NCI-H1105 (cell line): ENCODE data around the gene ZNF831.

ENCODE experiments used
- DNase-seq: peaks from one replicate; lab custom pipeline; 2025; lab: John Stamatoyannopoulos, UW

ZNF831 gene

DNA sequence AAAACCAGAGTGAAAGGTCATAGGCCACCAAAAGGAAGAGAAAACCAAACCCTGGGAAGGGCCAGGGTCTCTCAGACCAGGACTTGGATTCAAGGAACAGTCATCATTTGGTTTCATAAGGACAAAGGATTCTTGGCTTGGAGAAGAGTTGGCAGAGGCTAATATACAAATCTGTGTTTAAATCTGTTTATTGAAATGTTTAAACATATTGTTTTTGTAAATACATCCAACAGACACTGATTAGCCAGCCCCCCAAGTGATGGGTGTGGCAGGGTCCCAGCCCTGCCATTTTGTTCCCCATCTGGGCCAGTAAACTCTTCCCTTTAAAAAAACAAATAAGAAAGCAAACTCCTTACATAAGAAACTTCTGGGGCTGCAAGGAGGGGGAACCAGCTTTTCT lies 6.1 kb upstream of the ZNF831 start:
- DNase-seq, result no peak

DNA sequence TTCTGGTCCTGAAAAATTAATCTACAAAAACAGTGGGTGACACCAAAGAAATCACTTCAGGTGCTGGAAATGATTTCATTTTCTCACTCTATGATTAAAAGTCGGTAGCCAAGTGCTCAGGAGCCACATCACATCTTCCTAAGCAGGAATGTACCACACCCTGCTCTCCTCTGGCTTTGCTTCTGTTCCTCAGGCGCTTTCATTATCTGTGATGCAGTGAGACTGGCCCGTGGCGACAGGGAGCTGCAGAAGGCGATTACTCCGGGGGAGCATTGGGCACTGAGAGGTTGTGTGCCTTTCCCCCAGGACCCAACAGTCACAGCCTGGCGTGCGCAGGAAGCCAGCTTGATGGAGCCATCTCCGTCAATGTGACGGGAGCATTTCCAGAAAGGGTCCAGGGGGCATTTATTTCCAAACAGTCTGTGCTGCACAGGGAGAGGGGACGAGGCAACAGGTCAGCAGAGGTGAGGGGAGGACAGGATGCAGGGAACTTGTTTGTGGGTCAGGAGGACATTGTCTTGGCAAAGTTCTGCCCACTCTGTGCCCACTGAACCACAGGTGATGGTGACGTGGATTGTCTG lies 5.6 kb upstream of the ZNF831 start:
- DNase-seq, result no peak

DNA sequence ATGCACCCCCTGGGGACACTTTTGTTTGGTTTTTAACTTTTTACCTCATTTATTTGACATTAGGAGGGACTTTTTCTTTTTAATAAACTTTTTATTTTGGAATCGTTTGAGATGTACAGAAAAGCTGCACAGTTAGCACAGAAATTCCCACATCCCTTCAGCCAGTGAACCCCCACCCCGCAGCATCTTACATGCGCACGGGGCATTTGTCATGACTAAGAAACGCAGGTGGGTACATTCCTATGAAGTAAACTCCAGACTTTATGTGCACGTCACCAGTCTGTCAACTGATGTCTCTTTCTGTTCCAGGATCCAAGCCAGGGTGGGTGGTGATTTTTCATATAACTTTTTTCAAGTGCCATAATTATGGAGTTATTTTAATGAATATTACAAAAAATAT lies 4.9 kb upstream of the ZNF831 start:
- no peak for DNase-seq

DNA sequence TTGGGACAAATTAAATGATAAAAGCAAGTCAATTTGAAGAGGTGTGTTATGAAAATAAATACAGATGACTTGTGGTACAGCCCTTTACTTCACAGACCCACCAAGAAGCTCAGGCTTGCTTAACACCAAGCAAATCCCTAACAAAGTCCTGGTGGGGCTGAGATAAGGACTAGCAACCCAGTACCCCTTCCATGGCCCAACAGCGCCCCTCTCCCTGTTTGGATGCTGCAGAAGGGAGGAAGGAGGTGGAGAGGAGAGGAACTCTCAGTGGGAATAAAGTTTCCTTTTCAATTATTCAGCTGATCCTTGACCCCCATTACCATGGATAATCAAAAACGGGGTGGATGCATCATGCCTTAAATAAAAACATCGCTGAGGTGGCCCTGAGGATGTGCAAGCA lies 4.5 kb upstream of the ZNF831 start:
- DNase-seq, result no peak

DNA sequence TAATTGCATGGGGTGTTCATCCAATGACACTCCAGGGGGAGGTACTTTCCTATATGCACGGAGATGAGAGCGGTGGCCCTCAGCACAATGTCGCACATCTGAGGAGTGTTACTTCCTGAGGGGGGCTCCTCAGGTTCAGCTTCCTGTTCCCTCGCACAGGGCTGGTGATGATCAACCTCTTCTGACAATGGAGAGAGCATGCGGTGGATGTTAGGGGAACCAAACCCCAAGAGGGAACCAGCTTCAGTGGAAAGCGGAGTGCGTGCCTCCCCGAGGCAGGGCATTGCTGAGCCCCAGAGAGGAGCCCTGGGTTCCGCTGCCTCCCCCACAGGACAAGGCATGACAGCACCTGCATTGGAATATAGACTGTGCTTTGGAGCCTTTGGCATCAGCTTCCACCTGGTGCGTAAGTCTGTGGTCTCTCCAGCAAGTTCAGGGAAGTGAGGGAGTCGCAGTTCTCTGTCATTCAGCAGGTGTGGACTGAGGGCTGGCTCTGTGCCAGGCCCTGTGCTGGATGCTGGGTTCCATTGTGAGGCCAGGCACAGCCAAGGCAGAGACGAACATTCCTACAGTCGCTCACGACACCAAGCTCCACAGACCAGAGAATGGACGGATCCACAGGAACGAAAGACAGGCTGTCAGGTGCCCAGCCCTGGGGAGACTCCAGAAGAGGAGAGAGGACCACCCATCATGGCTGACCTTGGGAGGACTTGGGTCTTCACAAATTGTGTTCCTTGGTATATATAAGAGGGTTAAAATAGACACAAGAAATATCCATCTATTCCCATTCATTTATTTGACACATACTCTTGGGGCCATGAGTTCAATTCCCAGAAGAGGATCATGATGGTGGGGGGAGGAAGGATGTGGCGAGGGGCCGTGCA lies 3.9 kb upstream of the ZNF831 start:
- peak; percentile 89 for DNase-seq

DNA sequence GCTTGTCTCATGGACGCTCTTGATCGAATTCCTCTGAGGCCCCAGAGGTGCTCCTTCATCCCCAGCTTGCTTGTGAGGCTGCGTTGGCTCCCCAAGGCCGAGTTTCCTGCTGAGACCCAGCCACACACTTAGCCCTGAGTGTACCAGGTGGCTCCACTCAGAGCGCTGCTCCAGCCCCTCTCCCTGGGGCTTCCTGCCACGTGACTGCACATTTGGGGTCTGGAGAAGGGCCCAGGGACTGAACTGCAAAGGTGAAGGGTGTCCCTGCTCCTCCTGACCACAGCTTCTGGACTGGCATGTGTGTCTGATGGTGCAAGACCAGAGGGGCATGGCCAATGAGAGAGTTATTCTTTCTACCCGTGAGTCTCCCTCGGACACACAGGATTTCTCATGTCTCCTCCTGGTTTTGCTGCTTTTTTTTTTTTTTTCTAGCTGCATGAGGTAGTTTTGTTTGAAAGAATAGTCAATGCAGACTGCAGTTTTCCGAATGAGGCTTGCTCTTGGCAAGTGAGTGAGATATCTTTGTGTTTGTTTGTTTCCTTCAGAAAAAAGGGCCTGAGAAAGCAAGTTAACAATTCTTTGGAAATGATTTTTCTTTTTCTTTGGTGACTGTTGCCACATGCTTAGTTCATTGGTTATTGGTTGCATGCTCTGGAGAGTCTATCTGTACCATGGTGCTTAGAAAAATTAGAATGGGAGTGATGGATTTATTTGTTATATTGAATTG lies 3.1 kb upstream of the ZNF831 start:
- no peak for DNase-seq

DNA sequence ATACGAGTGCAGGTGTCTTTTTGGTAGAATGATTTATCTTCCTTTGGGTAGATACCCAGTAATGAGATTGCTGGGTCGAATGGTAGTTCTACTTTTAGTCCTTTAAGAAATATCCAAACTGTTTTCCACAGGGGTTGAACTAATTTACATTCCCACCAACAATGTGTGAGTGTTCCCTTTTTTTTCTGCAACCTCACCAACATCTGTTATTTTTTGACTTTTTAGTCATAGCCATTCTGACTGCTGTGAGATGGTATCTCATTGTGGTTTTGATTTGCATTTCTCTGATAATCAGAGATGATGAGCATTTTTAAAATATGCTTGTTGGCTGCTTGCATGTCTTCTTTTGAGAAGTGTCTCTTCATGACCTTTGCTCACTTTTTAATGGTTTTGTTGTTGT lies 1.9 kb upstream of the ZNF831 start:
- DNase-seq, result no peak

DNA sequence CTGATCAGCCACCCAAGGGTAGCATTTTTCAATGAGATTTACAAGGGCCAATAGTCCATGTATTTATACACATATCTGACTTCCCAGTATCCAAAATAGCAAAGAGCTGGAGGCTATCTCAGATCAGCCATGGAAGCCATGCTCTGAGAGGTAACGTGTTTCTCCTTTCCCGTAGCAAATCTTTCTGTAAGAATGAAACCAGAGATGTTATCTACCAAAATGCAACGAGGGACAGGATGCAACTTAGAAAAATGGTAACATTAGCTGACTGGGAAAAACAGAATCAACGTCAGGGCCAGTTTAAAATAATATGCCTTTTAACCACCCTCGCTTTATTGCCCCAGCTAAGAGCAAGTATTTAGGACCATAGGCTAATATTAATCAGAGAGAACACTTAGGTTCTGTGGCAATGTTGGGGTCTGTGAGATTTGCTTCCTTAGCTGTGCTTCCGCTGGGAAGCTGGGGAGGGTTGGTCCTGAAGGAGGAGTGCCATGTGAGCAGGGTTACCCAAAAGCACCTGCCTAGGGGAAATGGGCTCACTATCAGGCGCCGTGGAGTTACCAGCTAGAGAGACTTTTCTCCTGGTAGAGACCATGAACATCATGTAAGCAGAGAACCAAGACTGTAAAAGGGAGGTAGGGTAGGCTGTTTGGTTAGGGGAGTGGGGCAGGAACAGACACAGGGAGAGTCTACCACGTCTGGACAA lies 1.2 kb downstream of the ZNF831 start:
- DNase-seq, result no peak

DNA sequence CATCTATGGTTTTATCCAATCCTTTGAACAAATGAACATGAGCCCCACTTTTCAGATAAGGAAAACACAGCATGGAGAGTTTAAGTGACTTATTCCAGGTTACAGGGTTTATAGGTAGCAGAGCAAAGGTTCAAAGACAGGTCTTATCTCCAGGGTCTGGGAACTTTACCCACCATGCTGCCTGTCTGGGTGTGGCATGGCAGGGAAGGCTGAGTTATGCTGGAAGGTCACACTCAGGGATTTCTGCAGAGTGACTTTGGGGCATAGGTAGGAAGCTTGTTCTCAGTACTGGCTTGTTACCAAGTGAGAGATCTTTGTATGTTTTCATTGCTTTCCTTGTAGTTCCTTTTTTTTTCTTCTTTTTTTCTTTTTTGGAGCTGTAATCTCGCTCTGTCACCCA lies 1.8 kb downstream of the ZNF831 start:
- DNase-seq, result no peak

DNA sequence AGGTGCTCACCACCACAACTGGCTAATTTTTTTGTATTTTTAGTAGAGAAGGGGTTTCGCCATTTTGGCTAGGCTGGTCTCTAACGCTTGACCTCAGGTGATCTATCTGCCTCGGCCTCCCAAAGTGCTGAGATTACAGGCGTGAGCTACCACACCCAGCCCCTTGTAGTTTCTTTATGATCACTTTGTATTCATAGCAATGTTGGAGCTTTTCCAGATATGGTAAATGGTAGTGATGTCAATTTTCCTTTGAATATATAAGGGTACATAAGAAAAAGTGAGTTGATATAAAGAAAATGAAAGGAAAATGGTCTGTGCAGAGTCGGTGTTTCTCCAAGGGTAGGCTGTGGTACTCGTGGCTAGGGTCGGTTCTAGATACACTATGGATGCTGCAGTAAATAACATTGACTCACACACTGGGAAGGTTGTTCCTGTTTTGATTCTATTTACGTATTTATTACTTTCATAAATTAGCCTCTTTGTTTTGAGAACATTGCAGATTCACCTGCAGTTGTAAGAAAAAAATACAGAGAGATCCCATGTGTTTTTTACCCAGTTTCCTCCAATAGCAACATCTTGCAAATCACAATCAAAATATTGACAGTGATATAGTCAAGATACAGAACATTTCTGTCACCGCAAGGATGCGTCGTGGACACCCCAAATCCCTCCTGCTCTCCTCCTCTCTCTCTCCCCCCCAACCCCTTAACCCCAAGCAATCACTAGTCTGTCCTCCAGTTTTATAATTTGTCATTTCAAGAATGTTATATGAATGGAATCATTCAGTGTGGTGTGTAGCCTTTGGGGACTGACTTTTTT lies 2.5 kb downstream of the ZNF831 start:
- DNase-seq, result no peak

DNA sequence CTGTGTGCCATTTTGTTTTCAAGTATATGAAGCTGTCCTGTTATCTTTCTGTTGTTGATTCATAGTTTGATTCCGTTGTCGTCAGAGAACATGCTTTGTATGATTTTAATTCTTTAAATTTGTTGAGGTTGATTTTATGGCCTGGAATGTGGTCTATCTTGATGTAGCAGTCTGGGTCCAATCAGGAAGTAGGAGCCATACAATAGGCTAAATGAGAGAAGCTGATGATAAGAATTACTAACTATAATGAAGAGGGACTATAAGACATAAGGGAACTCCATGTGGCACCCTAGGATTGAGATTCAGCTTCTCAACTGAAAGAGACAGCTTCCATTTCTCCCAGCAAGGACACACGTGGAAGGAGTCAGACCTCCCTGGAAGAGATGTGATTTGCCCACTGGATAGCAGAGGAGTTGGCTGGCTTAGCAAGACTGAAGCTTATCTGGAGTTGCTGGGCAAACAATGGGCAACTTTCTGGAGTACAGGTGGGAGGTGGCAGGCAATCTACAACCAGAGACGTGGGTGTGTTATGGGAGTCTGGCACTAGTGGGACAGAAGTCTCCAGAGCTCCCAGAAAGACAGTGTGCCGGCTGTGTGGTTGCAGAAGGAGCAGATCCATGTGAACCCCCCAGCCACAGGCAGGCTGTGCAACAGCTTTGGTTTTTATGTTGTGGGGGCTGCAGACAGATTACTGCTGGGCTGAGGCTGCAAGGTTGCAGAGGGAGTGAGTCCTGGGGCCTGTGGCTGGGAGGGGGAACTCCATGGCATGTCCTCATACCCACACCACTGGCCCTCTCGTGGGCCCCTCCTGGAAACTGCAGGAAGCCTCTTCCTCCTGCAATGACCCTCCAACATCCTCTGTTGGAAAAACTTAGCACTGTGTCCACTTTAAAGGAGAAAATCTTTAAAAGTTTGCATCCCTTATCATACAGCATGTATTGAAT lies 7.1 kb downstream of the ZNF831 start:
- DNase-seq, result no peak

DNA sequence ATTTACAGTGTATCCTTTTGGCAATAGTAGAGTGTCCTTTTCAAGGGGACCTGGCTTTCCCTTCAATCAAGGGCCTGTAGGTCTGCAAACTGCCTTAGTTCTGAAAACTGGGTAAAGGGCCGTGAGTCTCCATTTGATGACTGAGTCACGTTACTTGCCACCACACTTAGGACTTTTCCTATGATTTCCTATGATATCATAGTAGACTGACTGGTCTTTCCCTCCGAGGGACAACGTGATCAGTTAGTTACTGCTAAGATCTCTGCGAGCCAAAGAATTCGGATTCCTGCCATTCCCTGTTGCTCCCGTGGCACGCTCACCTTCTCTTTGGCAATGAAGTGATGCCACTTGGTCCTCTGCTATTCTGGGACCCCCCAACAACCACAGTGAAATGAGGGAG lies 8.4 kb downstream of the ZNF831 start:
- no peak for DNase-seq

DNA sequence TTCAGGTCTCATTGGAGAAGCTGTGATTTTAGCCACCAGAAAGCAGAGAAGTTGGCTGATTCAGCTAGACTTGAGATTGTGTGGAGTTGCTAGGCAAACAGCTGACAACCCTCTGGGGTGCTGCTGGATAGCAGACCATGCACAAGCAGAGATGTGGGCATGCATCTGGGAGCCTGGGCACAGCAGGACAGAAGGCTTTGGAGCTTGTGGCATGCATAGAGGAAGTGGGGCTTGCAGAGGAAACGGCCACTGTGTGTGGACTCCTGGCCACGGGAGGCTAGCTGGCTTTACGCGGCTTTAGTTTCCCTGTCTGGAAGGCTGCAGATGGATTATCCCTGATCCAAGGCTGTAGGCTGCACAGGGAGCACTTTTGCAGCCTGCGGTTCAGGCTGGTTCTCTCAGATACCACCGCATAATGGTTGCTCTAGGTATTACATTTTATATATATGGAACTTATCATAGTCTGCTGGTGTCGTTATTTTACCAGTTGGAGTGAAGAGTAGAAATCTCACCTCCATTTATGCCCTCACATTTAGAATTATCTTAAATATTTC lies 10.4 kb downstream of the ZNF831 start:
- DNase-seq, result no peak

DNA sequence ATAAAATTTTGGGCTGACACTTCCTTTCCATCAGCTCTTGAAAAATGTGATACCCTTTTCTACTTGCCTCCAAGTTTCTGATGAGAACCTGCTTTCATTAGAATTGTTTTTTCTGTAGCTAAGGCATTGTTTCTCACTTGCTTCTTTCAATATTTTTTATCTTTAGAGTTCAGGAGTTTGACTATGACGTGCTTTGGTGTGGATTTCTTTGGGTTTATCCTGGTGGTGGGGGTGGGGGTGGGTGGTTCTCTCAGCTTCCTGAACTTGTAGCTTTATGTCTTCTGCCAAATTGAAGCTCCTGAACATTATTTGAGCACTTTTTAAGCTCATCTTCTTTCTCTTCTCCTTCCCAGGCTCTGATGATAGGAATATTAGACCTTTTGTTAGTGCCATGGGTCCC lies 11.4 kb downstream of the ZNF831 start:
- no peak for DNase-seq

DNA sequence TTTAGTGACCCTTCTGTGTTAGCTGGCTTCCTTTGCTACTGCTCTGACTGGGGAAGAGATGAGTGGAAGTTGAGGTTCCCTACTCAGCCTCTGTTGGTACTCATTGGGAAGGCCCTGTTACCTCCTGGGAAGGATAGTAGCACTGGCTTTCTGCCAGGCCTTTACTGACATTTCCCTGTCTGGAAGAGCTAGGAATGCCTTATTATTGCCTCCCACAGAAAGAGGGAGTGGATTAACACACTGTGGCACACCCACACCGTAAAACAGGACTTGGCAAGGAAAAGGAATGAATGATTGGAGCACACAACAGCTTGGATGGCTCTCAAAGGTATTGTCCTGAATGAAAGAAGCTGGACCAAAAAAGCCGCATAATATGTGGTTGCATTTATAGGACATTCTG lies 12.2 kb downstream of the ZNF831 start:
- no peak for DNase-seq

DNA sequence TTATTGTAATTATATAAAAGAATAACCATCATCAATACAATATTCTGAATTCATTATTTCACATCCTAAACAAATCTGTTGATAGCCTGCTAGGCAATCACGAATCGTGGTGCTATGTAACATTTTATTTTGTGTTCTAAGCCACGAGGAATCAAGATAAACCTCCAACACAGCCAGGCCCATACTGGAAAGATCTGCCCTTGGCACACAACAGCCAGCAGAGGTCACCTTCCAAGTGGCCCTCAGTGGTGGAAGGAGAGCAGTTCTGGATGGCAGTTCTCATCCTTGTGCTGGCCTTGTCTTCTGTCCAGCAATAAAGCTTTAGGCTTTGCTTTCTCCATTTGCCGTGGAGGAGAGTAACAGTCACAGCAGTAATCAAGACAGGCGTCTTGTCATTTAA lies 13.2 kb downstream of the ZNF831 start:
- DNase-seq, result no peak

DNA sequence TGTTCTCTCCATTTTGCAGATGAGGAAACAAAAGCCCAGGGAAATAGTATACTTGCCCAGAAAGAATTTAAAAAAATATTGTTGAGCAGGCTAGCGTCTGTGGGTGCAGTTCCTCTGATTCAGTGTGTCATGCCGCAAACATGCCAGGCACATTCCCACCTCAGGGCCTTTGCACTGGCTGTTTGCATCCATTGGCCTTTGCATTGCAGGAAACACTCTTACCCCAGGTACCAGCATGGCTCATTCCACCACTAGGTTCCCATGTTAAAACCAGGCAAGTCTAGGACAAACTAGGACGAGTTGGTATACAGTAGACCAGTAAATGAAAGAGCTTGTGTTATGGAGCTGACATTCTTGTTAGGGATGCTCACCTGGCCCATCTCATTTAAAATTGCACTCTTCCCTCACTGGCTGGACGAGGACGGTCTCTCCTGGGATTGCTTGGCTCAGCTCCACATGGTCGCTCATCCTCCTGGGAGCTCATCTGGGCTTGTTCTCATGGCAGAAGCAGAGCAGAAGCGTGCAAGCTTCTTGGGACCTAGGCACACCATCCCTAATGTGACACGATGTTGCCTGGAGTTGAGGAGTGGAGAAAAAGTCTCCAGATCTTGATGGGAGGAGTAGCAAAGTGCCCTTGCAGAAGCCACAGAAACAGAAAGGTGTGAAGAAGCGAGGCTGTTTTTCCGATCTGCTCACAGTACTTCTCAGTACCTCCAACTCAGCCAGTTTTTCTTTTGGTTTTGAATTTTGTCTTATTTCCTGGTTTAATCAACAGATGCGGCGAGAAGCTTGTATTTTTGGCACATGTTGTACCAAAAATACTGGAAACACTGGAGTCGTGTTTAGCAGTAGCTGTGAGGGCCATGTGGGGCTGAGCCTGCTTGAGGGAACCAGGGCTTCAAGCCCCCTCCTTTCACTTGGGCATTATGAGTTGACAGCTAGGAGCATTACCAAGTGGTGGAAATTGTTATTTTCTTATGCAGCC lies 13.9 kb downstream of the ZNF831 start:
- DNase-seq, result no peak

DNA sequence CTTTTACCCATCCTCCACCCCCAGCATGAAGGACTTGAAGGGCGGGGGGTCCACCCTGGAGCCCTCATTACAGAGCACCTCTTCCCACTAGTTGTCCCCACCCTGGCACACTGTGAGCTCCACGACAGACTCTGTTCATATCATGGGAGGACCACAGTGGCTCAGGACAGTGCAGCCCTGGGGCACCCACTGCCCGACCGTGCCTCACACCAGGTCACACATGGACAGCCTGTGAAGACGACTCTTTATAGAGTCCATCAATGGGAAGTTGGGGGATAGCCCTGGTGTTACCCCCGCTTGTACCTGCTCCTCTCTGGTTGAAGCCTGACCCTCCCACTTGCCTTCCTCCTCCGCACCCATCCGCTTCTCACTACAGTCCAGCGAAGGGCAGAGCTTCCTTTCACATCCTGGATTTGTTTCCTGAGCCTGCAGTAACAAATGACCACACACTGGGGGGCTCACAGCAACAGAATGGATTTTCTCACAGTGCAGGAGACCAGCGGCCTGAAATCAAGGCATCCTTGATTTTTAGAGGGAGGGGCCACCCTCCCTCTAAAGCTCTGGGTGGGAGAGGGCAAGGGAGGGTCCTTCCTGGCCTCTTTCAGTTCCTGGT lies 15.5 kb downstream of the ZNF831 start:
- no peak for DNase-seq

DNA sequence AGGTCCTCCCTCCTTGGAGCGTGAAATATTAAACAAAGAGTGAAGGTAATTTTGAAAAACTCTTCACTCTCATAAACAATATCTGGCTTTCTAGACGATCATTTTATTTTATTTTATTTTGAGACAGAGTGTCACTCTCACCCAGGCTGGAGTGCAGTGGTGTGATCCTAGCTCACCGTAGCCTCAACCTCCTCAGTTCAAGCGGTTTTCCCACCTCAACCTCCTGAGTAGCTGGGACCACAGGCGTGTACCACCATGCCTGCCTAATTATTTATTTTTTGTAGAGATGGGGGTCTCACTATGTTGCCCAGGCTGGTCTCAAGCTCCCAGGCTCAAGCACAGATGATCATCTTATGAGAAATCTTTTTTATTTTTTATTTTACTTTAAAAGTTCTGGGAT lies 16.4 kb downstream of the ZNF831 start:
- no peak for DNase-seq
